GM19035 (cell line): ENCODE data around the gene SLC30A3.
"Not testable (repeated sequence)": the region's sequence is repeated elsewhere in the genome, so short reads cannot be mapped to it uniquely, and the experiment has no call there.

Source experiments
- ATAC-seq: cut with Tn5 transposase; IDR thresholded peaks from one replicate; pipeline ENCODE4 v1.9.1; 2021; ENCODE audit not compliant: unreplicated experiment

The SLC30A3 gene

DNA sequence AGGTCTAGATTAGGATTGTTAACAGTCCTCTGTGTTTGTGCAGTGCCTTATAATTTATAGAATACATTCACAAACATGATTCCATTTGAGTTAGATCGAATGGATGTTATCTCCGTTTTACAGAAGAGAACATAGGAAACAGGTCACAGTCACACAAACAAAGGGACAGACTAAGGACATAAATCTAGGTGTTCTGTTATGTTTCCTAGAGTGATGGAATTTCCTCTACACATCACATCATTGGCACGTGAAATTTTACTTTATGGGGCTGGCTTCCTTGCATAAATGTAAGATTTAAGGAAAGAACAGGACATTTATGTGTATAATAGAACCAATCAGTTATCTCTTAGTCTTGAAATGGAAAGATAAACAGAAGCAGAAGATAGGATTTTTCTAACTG lies 25.8 kb upstream of the SLC30A3 start:
- ATAC-seq = no peak

DNA sequence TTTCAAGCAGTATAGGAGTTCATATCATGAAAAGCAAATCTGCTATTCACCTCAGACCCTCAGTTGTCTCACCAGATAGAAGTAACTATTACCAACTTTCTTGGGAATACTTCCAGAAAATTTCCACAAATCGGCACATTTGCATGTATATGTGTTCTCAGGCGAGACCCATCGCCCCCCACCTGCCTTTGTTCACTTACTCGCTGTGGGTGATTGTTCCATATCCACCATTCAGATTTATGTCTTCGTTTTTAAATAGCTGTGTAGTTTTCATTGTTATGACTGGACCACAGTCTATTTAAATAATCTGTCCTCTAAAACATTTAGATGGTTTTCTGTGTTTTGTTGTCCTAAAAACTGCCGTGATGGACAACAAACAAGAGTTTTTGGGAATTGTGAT lies 22.6 kb upstream of the SLC30A3 start:
- ATAC-seq = no peak

GRCh38 chr2:27284996-27285395 lies 22.1 kb upstream of the SLC30A3 start:
- no peak for ATAC-seq

DNA sequence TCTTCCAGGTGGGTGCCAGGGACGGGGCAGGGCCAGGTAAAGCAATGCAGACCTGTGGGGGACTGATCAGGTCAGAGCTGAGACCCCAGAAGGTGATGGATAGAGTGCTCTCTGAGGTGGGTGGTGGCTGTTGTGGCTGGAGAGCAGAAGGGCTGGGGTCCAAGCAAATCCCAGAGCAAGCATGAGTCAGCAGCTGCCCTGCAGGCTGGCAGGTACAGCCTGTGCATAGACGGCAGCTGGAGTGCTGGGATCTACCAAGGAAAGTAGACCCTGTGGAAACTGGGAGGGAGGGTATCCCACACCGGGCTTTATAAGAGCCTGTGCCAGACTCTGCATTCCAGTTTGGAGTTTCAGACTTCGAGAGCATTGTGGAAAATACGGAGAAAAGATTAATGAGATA lies 20.0 kb upstream of the SLC30A3 start:
- no peak for ATAC-seq

GRCh38 chr2:27281855-27282559 lies 19.2 kb upstream of the SLC30A3 start, which contains the start of gene TRIM54:
TSS of gene TRIM54 (plus strand) at chr2:27282429. CDS start at chr2:27282732, 303 bp downstream.
- ATAC-seq = no peak

DNA sequence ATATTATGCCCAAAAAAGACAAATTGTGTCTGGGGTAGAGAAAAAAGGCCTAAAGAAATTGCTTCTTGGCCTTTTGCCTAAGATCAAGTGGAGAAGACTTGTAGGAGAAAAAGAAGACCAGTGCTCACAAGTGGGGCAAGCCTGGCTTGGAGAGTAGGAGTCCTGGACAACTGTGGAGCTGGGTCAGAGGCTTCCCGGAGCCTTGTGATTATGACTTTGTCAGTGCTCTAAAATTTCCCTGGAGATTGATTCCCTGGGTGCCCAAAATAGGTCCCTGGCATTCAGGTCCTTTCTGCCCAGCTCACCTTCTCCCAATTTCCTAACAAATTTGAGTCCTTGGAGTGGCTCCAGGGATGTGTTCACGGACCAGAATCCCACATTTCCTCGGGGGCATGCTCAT lies 18.6 kb upstream of the SLC30A3 start:
- ATAC-seq = no peak

DNA sequence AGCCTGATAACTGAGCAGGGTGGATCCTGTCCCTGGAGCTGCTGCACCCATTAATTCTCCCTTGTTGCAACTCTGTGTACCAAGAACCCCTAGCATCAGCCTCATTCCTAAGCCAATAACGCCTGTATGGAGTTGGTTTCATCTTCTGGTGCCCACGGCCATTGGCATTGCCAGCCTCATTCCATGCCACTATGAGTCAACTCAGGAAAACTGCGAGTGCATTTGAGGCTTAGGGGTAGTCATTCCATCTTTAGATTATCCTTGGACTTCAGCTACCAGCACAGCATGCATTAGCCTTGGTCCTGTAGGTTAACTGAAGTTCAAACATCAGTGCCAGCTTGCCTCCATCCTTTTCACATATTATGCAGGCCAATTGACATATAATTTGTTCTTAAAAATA lies 18.0 kb upstream of the SLC30A3 start:
- ATAC-seq = no peak

DNA sequence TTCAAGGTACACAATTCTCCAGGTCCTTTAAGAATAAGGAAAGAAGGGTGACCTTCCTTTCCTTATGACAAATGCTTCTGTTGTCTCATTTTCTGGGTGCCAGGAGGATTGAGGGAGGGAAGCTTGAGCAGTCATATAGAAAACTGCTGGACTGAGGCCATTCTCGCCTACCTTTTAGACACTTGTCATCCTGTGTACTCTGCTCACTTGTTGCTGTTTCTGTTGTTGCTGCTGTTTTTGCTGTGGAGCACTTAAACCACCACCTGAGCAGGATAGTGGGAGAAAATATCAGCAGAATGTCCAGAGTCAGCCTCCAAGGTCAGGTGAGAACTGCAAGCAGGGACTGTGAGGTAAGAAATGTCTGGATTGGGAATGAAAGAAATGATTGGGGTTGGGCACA lies 15.2 kb upstream of the SLC30A3 start:
- ATAC-seq = no peak

- ATAC-seq = no peak
These were observed 12.6 kb upstream of the SLC30A3 start, which contains the start of gene DNAJC5G for GRCh38 chr2:27275211-27276150. TSS of gene DNAJC5G (plus strand) at chr2:27275433. CDS start at chr2:27276729, 1,296 bp downstream.

- ATAC-seq = not testable (repeated sequence)
These were observed 10.0 kb upstream of the SLC30A3 start for GRCh38 chr2:27272537-27273522.

DNA sequence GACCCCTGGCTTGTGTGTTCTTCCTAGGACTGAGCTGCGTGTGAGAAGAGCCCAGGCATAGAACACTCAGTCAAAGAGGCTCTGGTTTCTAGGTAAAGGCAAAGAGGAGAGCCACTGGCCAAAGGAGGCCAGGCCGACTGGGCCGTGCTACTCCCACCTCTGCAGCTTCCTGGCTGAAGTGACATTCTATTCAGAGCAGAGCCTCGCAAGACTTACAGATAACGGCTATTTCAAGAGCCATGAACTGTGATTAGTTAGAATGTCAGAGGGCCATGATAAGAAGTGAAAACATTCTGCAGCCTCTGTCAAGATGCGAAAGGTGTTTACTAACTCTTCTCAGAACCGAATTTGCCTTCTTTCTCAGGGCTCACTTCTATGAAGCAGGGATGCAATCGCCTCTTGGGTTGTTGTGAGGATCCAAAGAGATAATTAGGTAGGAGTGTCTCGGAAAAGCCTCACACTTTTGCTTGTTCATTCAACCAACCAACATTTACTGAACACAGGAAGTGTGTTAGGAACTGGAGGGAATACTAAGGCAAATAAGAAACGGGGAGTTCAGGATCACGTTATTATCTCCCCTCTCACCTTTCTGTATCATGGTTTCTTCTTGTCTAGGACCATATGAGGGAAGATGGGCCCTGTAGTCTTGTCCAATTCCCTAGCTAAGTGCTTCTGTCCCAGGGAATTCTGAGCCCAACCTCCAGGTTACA lies 8.9 kb upstream of the SLC30A3 start:
- ATAC-seq = no peak

DNA sequence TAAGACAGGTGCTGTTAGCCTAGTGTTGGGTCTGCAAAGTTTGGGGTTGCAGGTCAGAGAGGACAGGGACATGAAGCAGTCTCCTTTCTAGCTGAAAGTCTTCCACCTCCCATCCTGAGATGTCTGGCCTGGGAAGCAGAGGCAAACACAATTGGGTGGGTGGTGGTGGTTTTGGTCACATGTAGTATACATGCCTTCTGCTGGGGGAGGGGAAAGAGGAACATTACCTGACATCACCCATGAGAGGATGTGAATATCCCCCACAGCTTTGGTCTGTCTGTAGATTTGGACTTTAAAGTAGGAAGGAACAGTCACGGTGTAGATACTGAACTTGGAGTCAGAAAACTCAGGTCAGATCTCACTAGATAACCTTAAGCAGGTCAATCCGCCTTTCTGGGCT lies 7.8 kb upstream of the SLC30A3 start:
- ATAC-seq = no peak

- no peak for ATAC-seq
These were observed 7.3 kb upstream of the SLC30A3 start for GRCh38 chr2:27270131-27270530.

GRCh38 chr2:27268296-27268695 lies 5.4 kb upstream of the SLC30A3 start:
- ATAC-seq = not testable (repeated sequence)

GRCh38 chr2:27265536-27265870 lies 2.7 kb upstream of the SLC30A3 start:
- no peak for ATAC-seq

- no peak for ATAC-seq
These were observed 2.1 kb upstream of the SLC30A3 start for GRCh38 chr2:27264753-27265535.

- no peak for ATAC-seq
These were observed 1.5 kb upstream of the SLC30A3 start for GRCh38 chr2:27264253-27264752.

- no peak for ATAC-seq
These were observed 723 bp upstream of the SLC30A3 start for GRCh38 chr2:27263287-27264252.
